Endothelial cell (in vitro differentiated cells): ENCODE results near the gene CHID1. TPM values are rescaled to one million over a fixed set of nuclear protein-coding genes. Genes with fewer than 3 reads are reported as not detected.

Experiments used
- DNase-seq: peaks from one replicate; pipeline ENCODE4 v3.0.0; 2021; ENCODE audit warnings: low spot score
- H3K27ac Mint-ChIP-seq: one replicate; pipeline ENCODE4 v1.8.0; 2021; ENCODE audit warnings: mixed read lengths, inconsistent platforms; ENCODE audit not compliant: unreplicated experiment
- H3K27me3 Mint-ChIP-seq: one replicate; pipeline ENCODE4 v1.8.0; 2021; ENCODE audit warnings: mild to moderate bottlenecking, moderate library complexity, mixed read lengths, inconsistent platforms; ENCODE audit not compliant: unreplicated experiment
- H3K36me3 Mint-ChIP-seq: one replicate; pipeline ENCODE4 v1.8.0; 2021; ENCODE audit warnings: mild to moderate bottlenecking, low read depth, mixed read lengths, inconsistent platforms; ENCODE audit not compliant: unreplicated experiment
- H3K4me1 Mint-ChIP-seq: one replicate; pipeline ENCODE4 v1.8.0; 2021; ENCODE audit warnings: mild to moderate bottlenecking, mixed read lengths, inconsistent platforms; ENCODE audit not compliant: unreplicated experiment
- H3K4me3 Mint-ChIP-seq: one replicate; pipeline ENCODE4 v1.8.0; 2021; ENCODE audit warnings: mild to moderate bottlenecking, mixed read lengths, inconsistent platforms; ENCODE audit not compliant: unreplicated experiment
- H3K9me3 Mint-ChIP-seq: one replicate; pipeline ENCODE4 v1.8.0; 2021; ENCODE audit warnings: mixed read lengths, inconsistent platforms; ENCODE audit not compliant: unreplicated experiment
- total RNA-seq: library from RNA; stranded (reverse); fragmentation: NEBNext Ultra II Directional; extraction: Animal tissue kit (Norgen Biotek cat#: 25700); gene quantifications from one replicate; pipeline ENCODE4 v1.2.1, GENCODE V29; 2021; ENCODE audit not compliant: unreplicated experiment
- TF ChIP-seq, protein P1 (sequence below): fragments of 200-600 bp; sonication (generic); IDR thresholded peaks from one replicate; pipeline ENCODE4 v1.5.0; 2021; ENCODE audit warnings: antibody characterized with exemption; ENCODE audit not compliant: unreplicated experiment

Gene CHID1
- total RNA-seq, 1 donor from 2014 or later: 69.3 TPM

GRCh38 chr11:940496-941135, 30.0 kb upstream of the CHID1 start:
- H3K27ac Mint-ChIP-seq: peak overlapping the region; percentile 97
- TF ChIP-seq, protein P1, sequence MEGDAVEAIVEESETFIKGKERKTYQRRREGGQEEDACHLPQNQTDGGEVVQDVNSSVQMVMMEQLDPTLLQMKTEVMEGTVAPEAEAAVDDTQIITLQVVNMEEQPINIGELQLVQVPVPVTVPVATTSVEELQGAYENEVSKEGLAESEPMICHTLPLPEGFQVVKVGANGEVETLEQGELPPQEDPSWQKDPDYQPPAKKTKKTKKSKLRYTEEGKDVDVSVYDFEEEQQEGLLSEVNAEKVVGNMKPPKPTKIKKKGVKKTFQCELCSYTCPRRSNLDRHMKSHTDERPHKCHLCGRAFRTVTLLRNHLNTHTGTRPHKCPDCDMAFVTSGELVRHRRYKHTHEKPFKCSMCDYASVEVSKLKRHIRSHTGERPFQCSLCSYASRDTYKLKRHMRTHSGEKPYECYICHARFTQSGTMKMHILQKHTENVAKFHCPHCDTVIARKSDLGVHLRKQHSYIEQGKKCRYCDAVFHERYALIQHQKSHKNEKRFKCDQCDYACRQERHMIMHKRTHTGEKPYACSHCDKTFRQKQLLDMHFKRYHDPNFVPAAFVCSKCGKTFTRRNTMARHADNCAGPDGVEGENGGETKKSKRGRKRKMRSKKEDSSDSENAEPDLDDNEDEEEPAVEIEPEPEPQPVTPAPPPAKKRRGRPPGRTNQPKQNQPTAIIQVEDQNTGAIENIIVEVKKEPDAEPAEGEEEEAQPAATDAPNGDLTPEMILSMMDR: no peak
- peak; percentile 28 for DNase-seq
- H3K9me3 Mint-ChIP-seq: no peaks in the 10 kb centered on the region
- H3K4me1 Mint-ChIP-seq: peaks cover 75% of the 10 kb centered on the region
- H3K4me3 Mint-ChIP-seq: peak overlapping the region; percentile 89
- H3K27me3 Mint-ChIP-seq: peaks cover 12% of the 10 kb centered on the region
- peaks cover 42% of the 10 kb centered on the region for H3K36me3 Mint-ChIP-seq

GRCh38 chr11:937841-938261, 27.2 kb upstream of the CHID1 start:
- Mint-ChIP-seq H3K4me1 (peaks cover 69% of the 10 kb centered on the region), H3K9me3 (no peaks in the 10 kb centered on the region), H3K36me3 (peaks cover 21% of the 10 kb centered on the region), H3K27me3 (peaks cover 5% of the 10 kb centered on the region), H3K4me3 (peak overlapping the region; percentile 56), H3K27ac (peak overlapping the region; percentile 77)
- TF ChIP-seq, protein P1: no peak
- DNase-seq: no peak

DNA sequence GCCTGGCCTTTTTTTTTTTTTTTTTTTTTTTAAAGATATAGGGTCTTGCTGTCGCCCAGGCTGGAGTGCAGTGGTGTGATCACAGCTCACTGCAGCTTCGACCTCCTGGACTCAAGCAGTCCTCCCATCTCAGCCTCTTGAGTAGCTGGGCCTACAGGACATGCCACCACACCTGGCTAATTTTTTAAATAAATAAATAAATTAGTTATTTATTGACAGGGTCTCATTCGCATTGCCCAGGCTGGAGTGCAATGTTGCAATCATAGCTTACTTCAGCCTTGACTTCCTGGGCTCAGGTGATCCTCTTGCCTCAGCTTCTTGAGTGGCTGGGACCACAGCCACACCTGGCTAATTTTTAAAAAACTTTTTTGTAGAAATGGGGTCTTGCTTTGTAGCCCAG, 25.6 kb upstream of the CHID1 start:
- peaks cover 17% of the 10 kb centered on the region for H3K36me3 Mint-ChIP-seq
- no peak for DNase-seq
- H3K4me1 Mint-ChIP-seq: peaks cover 71% of the 10 kb centered on the region
- no peaks in the 10 kb centered on the region for H3K9me3 Mint-ChIP-seq
- no peak overlapping the region for H3K4me3 Mint-ChIP-seq
- peaks cover 2% of the 10 kb centered on the region for H3K27me3 Mint-ChIP-seq
- TF ChIP-seq, protein P1: no peak
- no peak overlapping the region for H3K27ac Mint-ChIP-seq

DNA sequence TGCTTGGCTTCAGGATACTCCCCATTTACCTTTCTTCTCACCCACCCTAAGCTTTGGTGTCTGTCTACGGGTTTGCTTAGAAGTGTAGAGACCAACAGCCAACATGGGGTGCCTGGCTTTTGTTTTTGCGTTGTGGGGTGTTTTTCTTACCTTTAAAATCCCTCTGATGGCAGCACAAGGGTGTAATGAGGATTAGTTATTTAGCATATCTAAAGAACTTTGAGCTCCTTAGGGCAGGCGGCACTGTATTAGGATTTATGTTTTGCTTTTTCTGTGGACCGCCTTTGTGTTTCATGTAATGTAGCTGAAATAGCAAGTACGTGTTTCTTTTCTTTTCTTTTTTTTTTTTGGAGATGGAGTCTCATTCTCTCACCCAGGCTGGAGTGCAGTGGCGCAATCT, 23.9 kb upstream of the CHID1 start:
- Mint-ChIP-seq H3K27me3 (peaks cover 2% of the 10 kb centered on the region), H3K9me3 (no peaks in the 10 kb centered on the region), H3K4me3 (no peak overlapping the region), H3K36me3 (peaks cover 18% of the 10 kb centered on the region), H3K4me1 (peaks cover 66% of the 10 kb centered on the region), H3K27ac (peak overlapping the region; percentile 67)
- TF ChIP-seq, protein P1: no peak
- DNase-seq: no peak

DNA sequence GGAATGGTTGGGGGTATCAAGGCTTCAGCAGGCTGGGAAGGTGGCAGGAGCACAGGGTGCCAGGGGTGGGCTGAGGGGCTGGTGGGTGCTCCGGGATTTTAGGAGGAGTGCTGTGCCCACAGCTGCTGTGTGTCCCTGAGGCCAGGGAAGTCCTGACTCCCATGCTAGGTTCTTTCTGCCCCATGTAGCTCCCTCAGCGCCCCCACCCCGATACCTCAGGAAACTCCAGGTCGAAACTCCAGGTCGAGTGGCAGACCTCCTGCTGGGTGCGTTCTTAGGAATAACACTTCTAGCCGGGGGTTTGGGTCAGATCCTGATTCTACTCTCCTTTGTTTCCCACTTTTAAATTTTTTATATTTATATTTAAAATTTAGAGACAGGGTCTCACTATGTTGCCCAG, 23.3 kb upstream of the CHID1 start:
- Mint-ChIP-seq H3K9me3 (no peaks in the 10 kb centered on the region), H3K36me3 (peaks cover 18% of the 10 kb centered on the region), H3K27ac (peak overlapping the region; percentile 93), H3K4me1 (peaks cover 66% of the 10 kb centered on the region), H3K4me3 (no peak overlapping the region), H3K27me3 (peaks cover 2% of the 10 kb centered on the region)
- TF ChIP-seq, protein P1: no peak
- DNase-seq: no peak
